ENCODE measurements around the gene DNAJB6.

DNA sequence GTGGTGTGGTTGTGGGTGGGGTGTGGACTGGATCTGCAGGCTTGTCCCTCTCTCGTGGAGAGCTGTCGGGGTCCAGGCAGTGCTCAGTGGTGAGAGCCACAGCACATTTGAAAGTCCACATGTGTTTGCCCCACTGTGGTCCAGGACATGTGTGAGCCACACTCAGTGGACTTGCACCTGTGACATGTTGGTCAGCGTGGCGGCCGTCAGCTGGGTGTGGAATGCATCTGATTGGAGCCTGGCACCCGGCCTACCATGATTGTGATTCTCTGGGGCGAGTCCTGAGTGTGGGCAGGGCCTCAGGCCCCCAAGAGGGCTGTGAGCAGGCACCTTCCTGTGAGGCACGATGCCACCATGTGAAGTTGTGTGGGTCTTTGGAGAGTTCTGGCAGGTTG lies 77.9 kb downstream of the DNAJB6 start:
- TF ChIP-seq, protein P1, sequence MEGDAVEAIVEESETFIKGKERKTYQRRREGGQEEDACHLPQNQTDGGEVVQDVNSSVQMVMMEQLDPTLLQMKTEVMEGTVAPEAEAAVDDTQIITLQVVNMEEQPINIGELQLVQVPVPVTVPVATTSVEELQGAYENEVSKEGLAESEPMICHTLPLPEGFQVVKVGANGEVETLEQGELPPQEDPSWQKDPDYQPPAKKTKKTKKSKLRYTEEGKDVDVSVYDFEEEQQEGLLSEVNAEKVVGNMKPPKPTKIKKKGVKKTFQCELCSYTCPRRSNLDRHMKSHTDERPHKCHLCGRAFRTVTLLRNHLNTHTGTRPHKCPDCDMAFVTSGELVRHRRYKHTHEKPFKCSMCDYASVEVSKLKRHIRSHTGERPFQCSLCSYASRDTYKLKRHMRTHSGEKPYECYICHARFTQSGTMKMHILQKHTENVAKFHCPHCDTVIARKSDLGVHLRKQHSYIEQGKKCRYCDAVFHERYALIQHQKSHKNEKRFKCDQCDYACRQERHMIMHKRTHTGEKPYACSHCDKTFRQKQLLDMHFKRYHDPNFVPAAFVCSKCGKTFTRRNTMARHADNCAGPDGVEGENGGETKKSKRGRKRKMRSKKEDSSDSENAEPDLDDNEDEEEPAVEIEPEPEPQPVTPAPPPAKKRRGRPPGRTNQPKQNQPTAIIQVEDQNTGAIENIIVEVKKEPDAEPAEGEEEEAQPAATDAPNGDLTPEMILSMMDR (IDR thresholded peaks at IDR 0.05): no peak
- no peak for TF ChIP-seq POLR2A (IDR thresholded peaks at IDR 0.05)

Data from suprapubic skin (tissue), 3 donors.